HEK293 (cell line): Measurements from ENCODE around the gene SEC16A.
"Not testable (repeated sequence)": the region's sequence is repeated elsewhere in the genome, so short reads cannot be mapped to it uniquely, and the experiment has no call there.

Source experiments
- CTCF ChIP-seq: fragments of 450-650 bp; formaldehyde crosslinking; IDR thresholded peaks from 2 replicates; pipeline ENCODE4 v1.5.1; 2016; ENCODE audit warnings: missing biosample characterization, missing genetic modification characterization
- GLI4 ChIP-seq: fragments of 450-650 bp; formaldehyde crosslinking; IDR thresholded peaks from 2 replicates; pipeline ENCODE4 v1.5.1; 2016; ENCODE audit warnings: missing biosample characterization, missing genetic modification characterization
- YY1 ChIP-seq: fragments of 450-650 bp; formaldehyde crosslinking; IDR thresholded peaks from 2 replicates; pipeline ENCODE4 v1.5.1; 2018; ENCODE audit warnings: missing biosample characterization, missing genetic modification characterization
- ZBTB49 ChIP-seq: fragments of 450-650 bp; formaldehyde crosslinking; IDR thresholded peaks from 2 replicates; pipeline ENCODE4 v1.5.1; 2016; ENCODE audit warnings: missing biosample characterization, missing genetic modification characterization, low read depth
- ZNF214 ChIP-seq: fragments of 450-650 bp; formaldehyde crosslinking; IDR thresholded peaks from 2 replicates; pipeline ENCODE4 v1.5.1; 2017; ENCODE audit warnings: missing biosample characterization, mild to moderate bottlenecking, missing genetic modification characterization, borderline replicate concordance
- ZNF280D ChIP-seq: fragments of 450-650 bp; formaldehyde crosslinking; IDR thresholded peaks from 2 replicates; pipeline ENCODE4 v1.5.1; 2016; ENCODE audit warnings: missing biosample characterization, missing genetic modification characterization
- ZNF560 ChIP-seq: fragments of 450-650 bp; formaldehyde crosslinking; IDR thresholded peaks from 2 replicates; pipeline ENCODE4 v1.5.1; 2017; ENCODE audit warnings: missing biosample characterization, missing genetic modification characterization, borderline replicate concordance
- ZNF561 ChIP-seq: fragments of 450-650 bp; IDR thresholded peaks from 2 replicates; pipeline ENCODE4 v1.5.1; 2018; ENCODE audit warnings: missing biosample characterization, missing genetic modification characterization, borderline replicate concordance
- ZNF660 ChIP-seq: fragments of 450-650 bp; IDR thresholded peaks from 2 replicates; pipeline ENCODE4 v1.5.1; 2018; ENCODE audit warnings: missing biosample characterization, mild to moderate bottlenecking, missing genetic modification characterization
- ZNF747 ChIP-seq: fragments of 450-650 bp; formaldehyde crosslinking; IDR thresholded peaks from 2 replicates; pipeline ENCODE4 v1.5.1; 2016; ENCODE audit warnings: missing biosample characterization, missing genetic modification characterization
- ZNF776 ChIP-seq: fragments of 450-650 bp; formaldehyde crosslinking; IDR thresholded peaks from 2 replicates; pipeline ENCODE4 v1.5.0; 2017; ENCODE audit warnings: missing biosample characterization, missing genetic modification characterization, borderline replicate concordance
- ZNF777 ChIP-seq: fragments of 450-650 bp; formaldehyde crosslinking; IDR thresholded peaks from 2 replicates; pipeline ENCODE4 v1.5.1; 2017; ENCODE audit warnings: missing biosample characterization, missing genetic modification characterization, borderline replicate concordance
- ZSCAN16 ChIP-seq: fragments of 450-650 bp; formaldehyde crosslinking; IDR thresholded peaks from 2 replicates; pipeline ENCODE4 v1.5.1; 2016; ENCODE audit warnings: missing biosample characterization, missing genetic modification characterization

GRCh38 chr9:136425367-136425766, 57.5 kb downstream of the SEC16A start:
- TF ChIP-seq GLI4 (tag by site-specific recombination); ZNF777 (tag by site-specific recombination); ZNF560 (tag by site-specific recombination); ZSCAN16 (tag by site-specific recombination); CTCF (tag by site-specific recombination); ZNF660; ZNF747 (tag by site-specific recombination); YY1 (tag by site-specific recombination); ZNF214 (tag by site-specific recombination); ZNF561 (tag by site-specific recombination); ZNF776 (tag by site-specific recombination); ZBTB49 (tag by site-specific recombination); ZNF280D (tag by site-specific recombination): not testable (repeated sequence)
